ENCODE measurements around the gene DCP2. TPM values are rescaled to one million over a fixed set of nuclear protein-coding genes. Genes with fewer than 3 reads are reported as not detected.

Gene DCP2
- total and polyA plus RNA-seq, 10 of the 15 experiments (the other 5 are each of a cell fraction or from before 2014, with no cell fraction given), result 23.4 to 81.6 (median 47.4) TPM

- ChIA-PET SMC1A (ENCODE audit: uncharacterized antibody, unreplicated experiment) (interaction anchor here (0.7 to 1.8 kb wide), 12 partner anchors 8 to 71 kb away, joined by 3 to 9 read pairs (median 3); partner anchors contain the start of genes DCP2 and SRP19), CTCF (interaction anchor here (0.7 to 1.2 kb wide), 3 partner anchors 30 to 65 kb away, joined by 3 to 5 read pairs (median 4); no protein-coding TSS in a partner anchor), RAD21 (ENCODE audit: unreplicated experiment) (interaction anchor here (1.0 to 1.4 kb wide), 5 partner anchors 9 to 48 kb away, joined by 3 to 7 read pairs (median 4); partner anchors contain the start of gene REEP5), POLR2A (interaction anchor here (0.6 to 1.4 kb wide), 4 partner anchors 10 to 54 kb away, joined by 3 to 4 read pairs (median 3); no protein-coding TSS in a partner anchor)
- ATAC-seq, result peak; percentile 14
- Histone ChIP-seq H3K27me3 (replicated peaks in 1 of 2; ENCODE audit: control insufficient read depth in 2 of 2, insufficient read depth in 2 of 2, low read length in 1 of 2) (no peaks in the 10 kb centered on the region), H3K36me3 (ENCODE audit: control insufficient read depth in 2 of 2, insufficient read depth in 2 of 2, low read length in 1 of 2) (no peaks in the 10 kb centered on the region), H3K4me1 (ENCODE audit: control insufficient read depth, insufficient read depth, low read length) (peaks cover 43% of the 10 kb centered on the region), H3K27ac (ENCODE audit: control insufficient read depth, insufficient read depth) (no peak overlapping the region), H3K79me2 (ENCODE audit: control insufficient read depth, insufficient read depth, low read length) (peaks cover 10% of the 10 kb centered on the region), H3K9me3 (replicated peaks; ENCODE audit: control insufficient read depth, insufficient read depth, low read length) (peaks cover 5% of the 10 kb centered on the region), H4K20me1 (ENCODE audit: control insufficient read depth, insufficient read depth) (no peaks in the 10 kb centered on the region), H3K4me2 (ENCODE audit: control insufficient read depth, insufficient read depth) (no peak overlapping the region), H3K9ac (ENCODE audit: control insufficient read depth, insufficient read depth, low read length) (no peak overlapping the region), H2AFZ (ENCODE audit: control insufficient read depth, low read depth, low read length) (peak overlapping the region; percentile 3; the same call in 1 of the 2 replicates), H3K4me3 (no peak overlapping the region)
- in situ Hi-C loops (cut with MboI), result no loop called here
- FAIRE-seq, result no peak
- DNase-seq (ENCODE audit: low read depth, low spot score), result no peak
- intact Hi-C loops (cut with micrococcal nuclease; ENCODE audit: unreplicated experiment), result no loop called here
- no TSS peak for BruUV-seq (replicated peaks)
- WGBS (ENCODE audit: insufficient coverage, insufficient replicate concordance, low lambda C conversion rate, missing lambda C conversion rate), result 80% methylated on average over 2 of the region's 2 CpGs
- TF ChIP-seq CHD4 (IDR thresholded peaks at IDR 0.05) (no peak), RB1 (IDR thresholded peaks at IDR 0.05; ENCODE audit: borderline replicate concordance) (no peak), FOS (IDR thresholded peaks at IDR 0.05; ENCODE audit: borderline replicate concordance, extremely low read depth, insufficient read length) (no peak), CTCF (IDR thresholded peaks at IDR 0.05 in 2 of 3, conservative IDR thresholded peaks at IDR 0.05 in 1 of 3; ENCODE audit: control insufficient read depth in 2 of 3, extremely low read depth in 1 of 3, insufficient read depth in 1 of 3, low read depth in 3 of 3, low read length in 3 of 3) (no peak), SIN3A (IDR thresholded peaks at IDR 0.05; ENCODE audit: low read depth, low read length) (no peak), ZZZ3 (IDR thresholded peaks at IDR 0.05; ENCODE audit: control insufficient read depth, insufficient read length, low read depth) (no peak), USF2 (IDR thresholded peaks at IDR 0.05; ENCODE audit: borderline replicate concordance, low read depth, low read length) (no peak), CUX1 (IDR thresholded peaks at IDR 0.05; ENCODE audit: insufficient replicate concordance, low read depth, low read length) (no peak), ZNF24 (IDR thresholded peaks at IDR 0.05) (no peak), NRF1 (conservative IDR thresholded peaks at IDR 0.05; ENCODE audit: low read depth, low read length) (no peak), LARP7 (IDR thresholded peaks at IDR 0.05) (no peak), PKNOX1 (IDR thresholded peaks at IDR 0.05) (peak; percentile 89), ASH2L (IDR thresholded peaks at IDR 0.05; ENCODE audit: borderline replicate concordance, low read depth) (no peak), TARDBP (IDR thresholded peaks at IDR 0.05; ENCODE audit: borderline replicate concordance) (no peak), RUNX3 (IDR thresholded peaks at IDR 0.05; ENCODE audit: low read length) (peak; percentile 15; the same call in 1 of the 2 replicates), ATF7 (IDR thresholded peaks at IDR 0.05; ENCODE audit: low read depth) (no peak)
Measured at GRCh38 chr5:112931473-112931872, 45.1 kb upstream of the DCP2 start.
